GM23338 (cell line): ENCODE measurements around the gene ADRB2. TPM values are rescaled to one million over a fixed set of nuclear protein-coding genes. Genes with fewer than 3 reads are reported as not detected.

ENCODE experiments used
- ATAC-seq: fragments of 200-7000 bp; cut with Tn5 transposase; 3 replicates; pipeline ENCODE4 v1.9.1; 2020
- DNase-seq: peaks from one replicate; pipeline ENCODE4 v3.0.0-alpha.2; 2015; ENCODE audit warnings: low spot score
- H2AFZ ChIP-seq: fragments of 200-600 bp; sonication (generic); 2 replicates; pipeline ENCODE4 v1.8.0; 2016; ENCODE audit warnings: antibody characterized with exemption, mild to moderate bottlenecking, moderate library complexity
- H3F3A ChIP-seq: fragments of 200-600 bp; sonication (generic); replicated peaks from 2 replicates; pipeline ENCODE4 v1.8.0; 2017; ENCODE audit warnings: antibody characterized with exemption, mixed run types, low read depth
- H3K27ac ChIP-seq: fragments of 200-600 bp; sonication (generic); 2 replicates; pipeline ENCODE4 v1.6.1; 2016; ENCODE audit warnings: low read depth
- H3K27me3 ChIP-seq: fragments of 200-600 bp; sonication (generic); 2 replicates; pipeline ENCODE4 v1.8.0; 2016; ENCODE audit warnings: mild to moderate bottlenecking, mixed run types, moderate library complexity; ENCODE audit not compliant: insufficient read depth
- H3K36me3 ChIP-seq: fragments of 200-600 bp; sonication (generic); 2 replicates; pipeline ENCODE4 v1.8.0; 2016; ENCODE audit warnings: mild to moderate bottlenecking; ENCODE audit not compliant: insufficient read depth
- H3K4me1 ChIP-seq: fragments of 200-600 bp; sonication (generic); 2 replicates; pipeline ENCODE4 v1.8.0; 2016; ENCODE audit warnings: mild to moderate bottlenecking, moderate library complexity; ENCODE audit not compliant: insufficient read depth
- H3K4me2 ChIP-seq: fragments of 200-600 bp; sonication (generic); 2 replicates; pipeline ENCODE4 v1.7.1; 2017; ENCODE audit warnings: mixed run types
- H3K4me3 ChIP-seq: fragments of 200-600 bp; sonication (generic); 2 replicates; pipeline ENCODE4 v1.6.1; 2016; ENCODE audit warnings: mixed run types
- H3K79me2 ChIP-seq: fragments of 200-600 bp; sonication (generic); replicated peaks from 2 replicates; pipeline ENCODE4 v1.8.0; 2017; ENCODE audit warnings: mild to moderate bottlenecking; ENCODE audit not compliant: insufficient read depth
- H3K9me2 ChIP-seq: fragments of 200-600 bp; sonication (generic); 2 replicates; pipeline ENCODE4 v1.8.0; 2017; ENCODE audit not compliant: insufficient read depth
- H4K20me1 ChIP-seq: fragments of 200-600 bp; sonication (generic); replicated peaks from 2 replicates; pipeline ENCODE4 v1.8.0; 2017; ENCODE audit warnings: mild to moderate bottlenecking; ENCODE audit not compliant: insufficient read depth
- H3K27ac Mint-ChIP-seq: 2 replicates; pipeline ENCODE4 v1.8.0; 2020; ENCODE audit warnings: inconsistent platforms, mild to moderate bottlenecking, moderate library complexity, mixed read lengths
- H3K27me3 Mint-ChIP-seq: 3 replicates; pipeline ENCODE4 v1.8.0; 2022; ENCODE audit warnings: low read depth, mild to moderate bottlenecking, moderate library complexity, mixed read lengths, inconsistent platforms; ENCODE audit not compliant: insufficient read depth, poor library complexity
- H3K36me3 Mint-ChIP-seq: 3 replicates; pipeline ENCODE4 v1.8.0; 2021; ENCODE audit warnings: low read depth, mild to moderate bottlenecking, inconsistent platforms, moderate library complexity, mixed read lengths
- H3K4me1 Mint-ChIP-seq: 3 replicates; pipeline ENCODE4 v1.8.0; 2020; ENCODE audit warnings: mild to moderate bottlenecking, inconsistent platforms, mixed read lengths
- H3K4me3 Mint-ChIP-seq: 3 replicates; pipeline ENCODE4 v1.8.0; 2021; ENCODE audit warnings: moderate library complexity, mild to moderate bottlenecking, inconsistent platforms, mixed read lengths
- H3K9me3 Mint-ChIP-seq: 3 replicates; pipeline ENCODE4 v1.8.0; 2020; ENCODE audit warnings: moderate library complexity, mild to moderate bottlenecking, inconsistent platforms, mixed read lengths
- CREB1 ChIP-seq: fragments of 250-450 bp; sonication (Bioruptor Pico); IDR thresholded peaks from 2 replicates; pipeline ENCODE4 v1.5.0; 2020; ENCODE audit warnings: low read depth, mild to moderate bottlenecking, moderate library complexity
- ETS1 ChIP-seq: IDR thresholded peaks from 2 replicates; pipeline ENCODE4 v1.6.1; 2016; ENCODE audit warnings: antibody characterized with exemption
- EZH2 ChIP-seq: fragments of 200-600 bp; sonication (generic); IDR thresholded peaks from one replicate; pipeline ENCODE4 v1.8.0; 2017; ENCODE audit warnings: antibody characterized with exemption, mild to moderate bottlenecking, low read depth; ENCODE audit not compliant: unreplicated experiment
- EZH2phosphoT487 ChIP-seq: fragments of 200-600 bp; sonication (generic); IDR thresholded peaks from one replicate; pipeline ENCODE4 v1.8.1; 2018; ENCODE audit warnings: antibody characterized with exemption; ENCODE audit not compliant: unreplicated experiment
- JUNB ChIP-seq: IDR thresholded peaks from one replicate; pipeline ENCODE4 v1.6.1; 2016; ENCODE audit warnings: antibody characterized with exemption; ENCODE audit not compliant: unreplicated experiment
- NANOG ChIP-seq: IDR thresholded peaks from 2 replicates; pipeline ENCODE4 v1.6.1; 2016; ENCODE audit warnings: antibody characterized with exemption, borderline replicate concordance
- POLR2AphosphoS5 ChIP-seq: IDR thresholded peaks from 2 replicates; pipeline ENCODE4 v1.6.1; 2016; ENCODE audit warnings: antibody characterized with exemption, low read depth
- REST ChIP-seq: IDR thresholded peaks from one replicate; pipeline ENCODE4 v1.6.1; 2018; ENCODE audit warnings: antibody characterized with exemption; ENCODE audit not compliant: unreplicated experiment
- STAT1 ChIP-seq: IDR thresholded peaks from one replicate; pipeline ENCODE4 v1.6.1; 2016; ENCODE audit warnings: antibody characterized with exemption; ENCODE audit not compliant: unreplicated experiment
- ZNF331 ChIP-seq: fragments of 250-450 bp; sonication (Bioruptor Pico); IDR thresholded peaks from 2 replicates; pipeline ENCODE4 v1.5.0; 2020; ENCODE audit warnings: low read depth, mild to moderate bottlenecking, moderate library complexity
- polyA plus RNA-seq: library from polyadenylated mRNA; unstranded; fragments of >200 nt; fragmentation: Nextera tagmentation; extraction: Ambion mirVana; gene quantifications from 2 replicates; pipeline ENCODE4 v1.2.1, GENCODE V29; 2016
- total RNA-seq: library from RNA; depleted of rRNA; stranded (reverse); fragments of >200 nt; shearing (Covaris generic); gene quantifications from 2 replicates; pipeline ENCODE4 v1.2.3, GENCODE V29; 2014

Gene ADRB2
- total and polyA plus RNA-seq, 2 experiments from 2014 or later = 0.44 to 1.3 TPM

GRCh38 chr5:148790545-148791333, 35.7 kb upstream of the ADRB2 start (continued):
- no peak for TF ChIP-seq ETS1
- no peak for TF ChIP-seq ZNF331 (CRISPR knock-in tag)
- no peak for TF ChIP-seq NANOG

GRCh38 chr5:148791334-148791667, 35.1 kb upstream of the ADRB2 start:
- Mint-ChIP-seq H3K27me3 (peaks cover 2% of the 10 kb centered on the region), H3K9me3 (no peaks in the 10 kb centered on the region), H3K36me3 (no peaks in the 10 kb centered on the region), H3K27ac (no peak overlapping the region), H3K4me1 (no peaks in the 10 kb centered on the region), H3K4me3 (no peak overlapping the region)
- H2AFZ ChIP-seq = no peak overlapping the region
- H3K27ac ChIP-seq = no peak overlapping the region
- H3F3A ChIP-seq = no peaks in the 10 kb centered on the region
- H4K20me1 ChIP-seq = no peaks in the 10 kb centered on the region
- H3K4me1 ChIP-seq = no peaks in the 10 kb centered on the region
- H3K27me3 ChIP-seq = no peaks in the 10 kb centered on the region
- TF ChIP-seq JUNB = no peak
- TF ChIP-seq CREB1 (CRISPR knock-in tag) = no peak
- TF ChIP-seq ZNF331 (CRISPR knock-in tag) = no peak
- TF ChIP-seq POLR2AphosphoS5 = no peak
- no peak for TF ChIP-seq REST
- TF ChIP-seq EZH2 = no peak
- no peak for TF ChIP-seq STAT1
- TF ChIP-seq NANOG = no peak
- TF ChIP-seq EZH2phosphoT487 = no peak
- H3K4me2 ChIP-seq = no peak overlapping the region
- ATAC-seq (no peak), DNase-seq (no peak)
- H3K36me3 ChIP-seq = no peaks in the 10 kb centered on the region
- H3K4me3 ChIP-seq = no peak overlapping the region
- no peaks in the 10 kb centered on the region for H3K79me2 ChIP-seq
- H3K9me2 ChIP-seq = no peaks in the 10 kb centered on the region
